KMS-11 (cell line): ENCODE results near the gene RFXAP.

Experiments used
- H2AFZ ChIP-seq: fragments of 200-600 bp; sonication (generic); 2 replicates; pipeline ENCODE4 v1.6.1; 2016; ENCODE audit warnings: antibody characterized with exemption, mixed run types, low read depth
- H3K27ac ChIP-seq: fragments of 200-600 bp; sonication (generic); 2 replicates; pipeline ENCODE4 v1.6.1; 2016; ENCODE audit warnings: mild to moderate bottlenecking, mixed run types
- H3K27me3 ChIP-seq: fragments of 200-600 bp; sonication (generic); 2 replicates; pipeline ENCODE4 v1.6.1; 2017; ENCODE audit warnings: mild to moderate bottlenecking, low read depth, mixed run types, moderate library complexity; ENCODE audit not compliant: insufficient read depth
- H3K36me3 ChIP-seq: fragments of 200-600 bp; sonication (generic); 2 replicates; pipeline ENCODE4 v1.6.1; 2017; ENCODE audit warnings: mild to moderate bottlenecking, mixed run types; ENCODE audit not compliant: insufficient read depth
- H3K4me1 ChIP-seq: fragments of 200-600 bp; sonication (generic); 2 replicates; pipeline ENCODE4 v1.6.1; 2016; ENCODE audit warnings: mild to moderate bottlenecking, low read depth, mixed run types; ENCODE audit not compliant: poor library complexity, severe bottlenecking
- H3K4me2 ChIP-seq: fragments of 200-600 bp; sonication (generic); 2 replicates; pipeline ENCODE4 v1.7.0; 2016; ENCODE audit warnings: mild to moderate bottlenecking, mixed run types
- H3K4me3 ChIP-seq: fragments of 200-600 bp; sonication (generic); IDR thresholded peaks from 2 replicates; pipeline ENCODE4 v1.6.1; 2017; ENCODE audit warnings: low read depth, low read length, mixed read lengths; ENCODE audit not compliant: insufficient read depth
- H3K79me2 ChIP-seq: fragments of 200-600 bp; sonication (generic); 2 replicates; pipeline ENCODE4 v1.6.1; 2016; ENCODE audit warnings: low read depth, mixed run types; ENCODE audit not compliant: insufficient read depth
- H3K9ac ChIP-seq: fragments of 200-600 bp; sonication (generic); 2 replicates; pipeline ENCODE4 v1.6.1; 2016; ENCODE audit warnings: mild to moderate bottlenecking, mixed run types
- H4K20me1 ChIP-seq: fragments of 200-600 bp; sonication (generic); 2 replicates; pipeline ENCODE4 v1.6.1; 2016; ENCODE audit warnings: mild to moderate bottlenecking, mixed run types; ENCODE audit not compliant: insufficient read depth
- TF ChIP-seq, protein P1 (sequence below): fragments of 200-600 bp; sonication (generic); conservative IDR thresholded peaks from 2 replicates; pipeline ENCODE4 v1.6.1; 2017; ENCODE audit warnings: low read depth, mild to moderate bottlenecking, antibody characterized with exemption, low read length, moderate library complexity, mixed read lengths

Gene RFXAP

DNA sequence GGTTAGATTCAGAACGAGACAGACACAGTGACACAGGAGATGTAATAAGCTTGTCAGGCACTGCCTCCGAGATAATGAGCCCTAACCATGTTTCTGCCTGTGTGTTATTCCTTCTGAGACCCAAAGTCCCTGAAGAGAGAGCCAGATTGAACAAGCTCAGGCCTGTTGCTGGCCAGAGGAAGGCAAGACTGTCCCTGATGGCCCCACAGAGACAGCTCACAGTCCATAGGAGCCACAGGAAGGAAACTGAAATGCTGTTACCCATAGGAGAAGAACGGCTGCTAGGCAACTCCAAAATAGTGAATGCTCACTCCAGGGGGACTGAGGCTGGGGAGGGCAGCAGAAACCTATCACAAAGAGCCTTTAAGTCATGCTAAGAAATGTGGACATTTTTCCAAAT is 31.8 kb upstream of the RFXAP start:
- Histone ChIP-seq H4K20me1 (no peaks in the 10 kb centered on the region), H3K36me3 (no peaks in the 10 kb centered on the region), H3K27me3 (no peaks in the 10 kb centered on the region), H3K27ac (no peak overlapping the region), H2AFZ (no peak overlapping the region), H3K79me2 (no peaks in the 10 kb centered on the region), H3K4me3 (no peak overlapping the region), H3K4me2 (no peak overlapping the region), H3K4me1 (peaks cover 20% of the 10 kb centered on the region), H3K9ac (no peak overlapping the region)
- TF ChIP-seq, protein P1, sequence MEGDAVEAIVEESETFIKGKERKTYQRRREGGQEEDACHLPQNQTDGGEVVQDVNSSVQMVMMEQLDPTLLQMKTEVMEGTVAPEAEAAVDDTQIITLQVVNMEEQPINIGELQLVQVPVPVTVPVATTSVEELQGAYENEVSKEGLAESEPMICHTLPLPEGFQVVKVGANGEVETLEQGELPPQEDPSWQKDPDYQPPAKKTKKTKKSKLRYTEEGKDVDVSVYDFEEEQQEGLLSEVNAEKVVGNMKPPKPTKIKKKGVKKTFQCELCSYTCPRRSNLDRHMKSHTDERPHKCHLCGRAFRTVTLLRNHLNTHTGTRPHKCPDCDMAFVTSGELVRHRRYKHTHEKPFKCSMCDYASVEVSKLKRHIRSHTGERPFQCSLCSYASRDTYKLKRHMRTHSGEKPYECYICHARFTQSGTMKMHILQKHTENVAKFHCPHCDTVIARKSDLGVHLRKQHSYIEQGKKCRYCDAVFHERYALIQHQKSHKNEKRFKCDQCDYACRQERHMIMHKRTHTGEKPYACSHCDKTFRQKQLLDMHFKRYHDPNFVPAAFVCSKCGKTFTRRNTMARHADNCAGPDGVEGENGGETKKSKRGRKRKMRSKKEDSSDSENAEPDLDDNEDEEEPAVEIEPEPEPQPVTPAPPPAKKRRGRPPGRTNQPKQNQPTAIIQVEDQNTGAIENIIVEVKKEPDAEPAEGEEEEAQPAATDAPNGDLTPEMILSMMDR, result no peak

DNA sequence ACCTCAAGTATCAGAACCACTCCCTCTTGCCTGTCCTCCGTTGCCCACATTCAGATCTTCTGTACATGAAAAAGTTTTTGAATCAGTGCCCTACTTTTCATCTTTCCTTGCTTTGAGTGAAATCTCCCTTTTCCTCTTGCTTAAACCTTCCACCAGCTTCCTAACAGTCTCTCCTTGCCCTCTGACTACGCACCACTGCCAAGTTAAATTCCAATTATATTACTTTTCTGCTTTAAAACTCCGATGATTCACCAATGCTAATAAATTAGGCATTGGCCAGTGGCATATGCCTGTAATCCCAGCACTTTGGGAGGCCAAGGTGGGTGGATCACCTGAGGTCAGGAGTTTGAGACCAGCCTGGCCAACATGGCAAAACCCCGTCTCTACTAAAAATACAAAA is 30.7 kb upstream of the RFXAP start:
- Histone ChIP-seq H3K4me2 (no peak overlapping the region), H3K79me2 (no peaks in the 10 kb centered on the region), H3K36me3 (no peaks in the 10 kb centered on the region), H3K4me1 (peaks cover 20% of the 10 kb centered on the region), H3K27me3 (no peaks in the 10 kb centered on the region), H3K9ac (no peak overlapping the region), H3K4me3 (no peak overlapping the region), H4K20me1 (no peaks in the 10 kb centered on the region), H3K27ac (no peak overlapping the region), H2AFZ (no peak overlapping the region)
- TF ChIP-seq, protein P1, result no peak

DNA sequence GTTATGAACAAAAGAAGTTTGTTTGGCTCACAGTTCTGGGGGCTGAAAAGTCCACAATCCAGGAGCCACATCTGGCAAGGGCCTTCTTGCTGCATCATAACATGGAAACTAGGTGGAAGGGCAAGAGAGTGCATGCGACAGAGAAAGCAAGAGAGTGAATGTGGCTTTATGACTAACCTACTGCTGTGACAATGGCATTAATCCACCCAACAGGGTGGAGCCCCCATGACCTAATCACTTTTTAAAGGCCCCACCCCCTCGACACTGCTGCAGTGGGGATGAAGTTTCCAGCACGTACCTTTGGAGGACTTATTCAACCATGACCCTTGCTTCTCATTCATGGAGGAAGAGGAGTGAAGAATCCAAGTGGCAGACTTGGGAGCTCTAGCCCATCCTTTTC is 30.0 kb upstream of the RFXAP start:
- Histone ChIP-seq H3K9ac (no peak overlapping the region), H3K36me3 (no peaks in the 10 kb centered on the region), H3K27me3 (no peaks in the 10 kb centered on the region), H4K20me1 (no peaks in the 10 kb centered on the region), H3K4me2 (peak overlapping the region; percentile 4; the same call in 1 of the 2 replicates), H3K79me2 (no peaks in the 10 kb centered on the region), H3K4me3 (no peak overlapping the region), H3K4me1 (peaks cover 20% of the 10 kb centered on the region), H3K27ac (no peak overlapping the region), H2AFZ (no peak overlapping the region)
- TF ChIP-seq, protein P1, result no peak

DNA sequence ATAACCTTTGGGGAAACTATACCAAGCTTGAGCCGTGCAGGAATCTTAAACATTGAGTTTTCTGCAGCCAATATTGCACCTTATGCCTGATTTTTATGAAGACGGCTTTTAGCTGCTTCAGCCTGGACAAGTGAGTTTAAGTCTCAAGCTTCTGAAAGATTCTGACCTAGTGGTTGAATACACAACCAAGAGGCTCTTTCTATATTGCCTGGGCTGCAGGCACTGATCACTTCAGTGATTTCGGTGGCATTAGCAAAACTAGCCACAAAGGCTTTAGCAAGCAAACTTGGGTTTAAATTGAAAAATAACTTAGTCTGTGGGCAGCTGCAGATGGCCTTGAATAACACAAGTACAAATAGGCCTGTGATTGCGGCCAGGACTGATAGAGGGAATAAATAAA is 29.3 kb upstream of the RFXAP start:
- TF ChIP-seq, protein P1, result no peak
- no peaks in the 10 kb centered on the region for H3K27me3 ChIP-seq
- H2AFZ ChIP-seq, result no peak overlapping the region
- peak overlapping the region; percentile 2; the same call in 1 of the 2 replicates for H3K27ac ChIP-seq
- H3K4me3 ChIP-seq, result no peak overlapping the region
- H3K9ac ChIP-seq, result no peak overlapping the region
- H3K36me3 ChIP-seq, result no peaks in the 10 kb centered on the region
- peak overlapping the region; percentile 4 for H3K4me2 ChIP-seq
- H3K79me2 ChIP-seq, result no peaks in the 10 kb centered on the region
- H3K4me1 ChIP-seq, result peaks cover 20% of the 10 kb centered on the region
- H4K20me1 ChIP-seq, result no peaks in the 10 kb centered on the region
